SW480 (cell line): ENCODE data around the gene LAMB3.

Experiments used
- DNase-seq: peaks from one replicate; pipeline ENCODE4 v3.0.0-alpha.2; 2016; ENCODE audit warnings: low spot score

Gene LAMB3

DNA sequence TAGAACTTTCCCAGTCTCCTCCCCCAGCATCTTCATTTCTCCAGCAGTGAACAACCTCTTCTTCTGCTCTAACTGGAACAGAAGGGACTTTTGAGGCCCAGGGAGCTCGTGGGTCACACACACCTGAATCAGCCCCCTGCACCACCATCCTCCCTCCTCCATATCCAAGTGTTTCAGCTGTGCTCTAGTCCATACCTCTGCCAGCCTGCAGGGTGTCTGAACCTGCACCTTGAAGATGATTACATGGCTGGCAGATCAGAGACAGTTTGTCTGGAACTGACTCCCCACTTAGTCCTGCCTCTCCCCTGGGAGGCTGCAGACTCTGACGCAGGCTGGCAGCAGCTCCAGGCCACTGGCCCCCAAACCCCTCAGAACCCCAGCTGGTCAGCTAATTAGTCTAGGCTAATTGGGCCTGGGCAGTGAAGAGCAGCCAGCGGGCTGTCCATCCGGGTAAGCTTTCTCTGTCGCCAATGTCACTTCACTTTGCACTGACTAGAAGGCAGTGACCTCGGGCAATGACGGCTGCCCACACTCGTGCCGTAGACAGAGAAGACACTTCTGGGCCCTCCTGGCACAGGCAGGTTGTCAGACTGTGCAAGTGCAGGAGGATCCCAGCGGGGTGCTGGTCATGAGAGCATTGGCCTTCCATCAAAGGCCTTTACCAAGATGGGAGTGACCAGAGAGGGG is 56.5 kb downstream of the LAMB3 start:
- no peak for DNase-seq

DNA sequence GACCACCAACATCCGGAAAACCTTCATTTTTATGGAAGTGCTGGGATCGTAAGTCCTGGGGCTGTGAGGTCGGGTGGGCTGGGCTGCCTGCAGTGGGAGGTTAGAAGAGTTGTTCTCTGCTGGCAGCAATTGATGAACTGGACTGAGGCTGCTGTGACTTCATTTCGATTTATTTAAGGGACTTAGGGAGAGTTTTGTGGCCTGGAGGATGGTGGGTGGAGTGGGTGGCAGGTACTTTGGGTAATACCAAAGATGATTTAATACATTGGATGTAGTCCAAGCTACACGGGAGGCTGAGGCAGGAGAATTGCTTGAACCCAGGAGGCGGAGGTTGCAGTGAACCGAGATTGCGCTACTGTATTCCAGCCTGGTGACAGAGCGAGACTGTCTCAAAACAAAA is 57.2 kb downstream of the LAMB3 start:
- DNase-seq: no peak

- DNase-seq: no peak
Observed at GRCh38 chr1:209594440-209594839, 57.8 kb downstream of the LAMB3 start.

DNA sequence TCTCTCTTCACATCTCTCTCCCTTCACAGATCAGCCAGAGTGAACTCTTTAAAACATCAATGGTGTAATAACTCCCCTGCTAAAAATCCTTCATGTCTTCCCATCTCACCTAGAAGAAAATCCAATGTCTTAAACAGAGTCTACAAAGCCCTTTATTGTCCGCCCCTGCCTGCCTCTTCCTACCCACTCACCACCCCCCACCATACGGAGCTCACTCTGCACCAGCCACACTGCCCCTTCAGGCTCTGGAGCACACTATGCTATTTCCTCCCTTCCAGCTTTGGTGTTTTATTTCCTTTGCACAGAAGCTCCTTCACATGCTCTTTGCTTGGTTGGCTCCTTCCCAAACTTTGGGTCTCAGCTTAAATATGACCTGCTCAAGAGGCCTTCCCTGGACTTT is 58.5 kb downstream of the LAMB3 start:
- no peak for DNase-seq

DNA sequence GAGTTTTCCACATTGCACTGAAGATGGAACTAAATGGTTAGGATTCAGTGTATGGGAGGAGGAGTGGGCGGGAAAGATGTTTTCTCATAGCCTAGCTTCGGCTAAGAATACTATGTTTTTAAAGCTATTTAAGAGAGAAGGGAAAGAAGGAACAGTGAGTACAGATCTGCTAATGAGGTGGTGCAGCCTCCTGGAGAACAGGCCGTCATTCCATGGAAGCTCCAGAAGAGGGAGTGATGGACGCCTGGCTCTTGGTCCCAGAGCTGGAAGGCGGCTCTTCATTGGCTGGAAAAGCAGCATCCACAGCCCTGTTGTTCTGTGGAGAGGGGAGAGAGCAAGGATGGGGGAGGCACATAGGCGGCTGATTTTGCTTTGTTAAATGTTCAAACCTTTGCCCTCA is 61.8 kb downstream of the LAMB3 start:
- DNase-seq: peak; percentile 46

- DNase-seq: no peak
Observed at GRCh38 chr1:209589863-209590262, 62.4 kb downstream of the LAMB3 start.

- DNase-seq: no peak
Observed at GRCh38 chr1:209589440-209589839, 62.8 kb downstream of the LAMB3 start.

GRCh38 chr1:209587789-209588188 is 64.4 kb downstream of the LAMB3 start:
- peak; percentile 20 for DNase-seq

DNA sequence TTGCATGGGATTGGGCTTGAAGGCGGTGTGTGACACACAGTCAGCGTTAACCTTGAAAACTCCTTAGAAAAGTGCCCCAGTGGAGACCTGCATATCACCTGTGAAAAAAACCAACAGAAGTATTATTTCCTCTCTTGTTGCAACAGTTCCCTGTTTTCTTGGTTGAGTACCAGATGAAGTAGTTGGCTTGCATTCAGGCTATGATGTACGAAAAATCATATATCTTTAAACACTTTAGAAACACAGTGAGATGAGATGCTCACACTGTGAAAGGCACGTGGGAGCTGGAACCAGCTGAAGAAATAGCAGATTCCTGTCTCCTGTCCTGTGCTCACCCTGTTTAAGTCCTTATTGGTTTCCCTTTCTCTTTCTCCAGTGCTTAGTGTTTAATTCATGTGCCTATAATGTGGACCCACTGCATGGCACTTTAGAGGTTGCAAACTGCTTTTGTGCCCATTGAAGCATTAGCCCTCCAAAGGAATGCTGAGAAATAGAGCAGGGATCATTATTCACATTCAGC is 65.9 kb downstream of the LAMB3 start:
- no peak for DNase-seq

DNA sequence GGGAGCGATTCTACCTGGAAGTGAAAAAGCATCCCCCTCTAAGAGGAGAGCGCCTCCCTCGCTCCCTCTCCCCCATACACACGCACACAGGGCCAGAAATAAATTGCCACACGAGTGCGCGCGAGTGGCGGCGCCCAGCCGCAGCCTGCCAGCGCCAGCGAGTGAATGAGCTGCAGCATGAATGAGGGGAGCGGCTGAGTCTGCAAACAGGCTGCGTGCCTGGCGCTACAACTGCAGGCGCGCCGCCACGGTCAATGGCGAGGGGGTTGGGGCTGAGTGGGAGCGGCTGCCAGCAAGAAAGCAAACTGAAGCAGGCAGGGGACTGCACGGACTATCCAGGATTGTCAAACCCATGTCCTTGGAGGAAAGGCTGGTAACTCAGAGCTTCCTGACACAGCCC is 66.6 kb downstream of the LAMB3 start:
- DNase-seq: peak; percentile 42

DNA sequence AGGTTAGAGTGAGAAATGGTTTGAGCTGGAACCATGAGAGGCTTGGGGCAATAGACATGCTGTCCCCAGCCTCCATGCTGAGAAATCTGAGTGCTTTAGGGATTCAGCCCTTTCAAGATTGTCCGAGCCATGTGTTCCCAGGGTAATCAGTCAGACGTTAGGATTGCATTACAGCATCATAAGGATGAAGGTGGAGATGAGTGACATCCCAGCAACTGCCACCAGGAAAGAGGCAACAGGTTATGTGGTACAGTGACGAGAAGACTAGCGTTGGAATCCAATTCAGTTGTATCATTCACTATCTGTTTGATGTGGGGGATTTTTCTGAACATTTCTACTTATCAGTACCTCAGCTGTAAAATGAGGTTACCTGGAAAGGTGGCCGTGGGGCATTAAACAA is 67.0 kb downstream of the LAMB3 start:
- DNase-seq: no peak

DNA sequence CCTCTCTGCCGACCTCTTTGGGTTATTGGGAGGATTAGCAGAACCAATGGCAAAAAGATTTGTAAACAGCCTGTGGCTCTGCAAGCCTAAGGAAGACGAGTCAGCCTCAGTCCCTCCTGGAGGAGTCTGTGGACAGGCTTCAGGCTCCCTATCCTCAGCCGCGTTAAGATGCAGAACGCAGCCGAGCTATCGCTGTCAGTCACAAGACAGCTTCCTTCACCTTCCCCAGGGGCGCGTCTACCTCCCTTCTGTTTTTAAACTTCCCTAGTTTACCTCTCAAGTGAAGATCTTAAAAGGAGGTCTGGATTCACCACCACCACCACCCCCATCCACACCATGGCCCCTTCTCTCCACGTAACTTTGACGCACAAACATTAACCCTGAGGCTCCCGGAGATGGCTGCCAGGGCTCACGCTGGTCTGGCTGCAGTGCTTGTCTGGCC is 68.0 kb downstream of the LAMB3 start:
- DNase-seq: no peak

- no peak for DNase-seq
Observed at GRCh38 chr1:209583408-209583807, 68.8 kb downstream of the LAMB3 start, which contains the start of gene CAMK1G. Gene CAMK1G, plus strand, starts transcription at chr1:209583714. Its CDS starts 11,270 bp downstream, at chr1:209594984.

- no peak for DNase-seq
Observed at GRCh38 chr1:209580577-209580976, 71.6 kb downstream of the LAMB3 start.

DNA sequence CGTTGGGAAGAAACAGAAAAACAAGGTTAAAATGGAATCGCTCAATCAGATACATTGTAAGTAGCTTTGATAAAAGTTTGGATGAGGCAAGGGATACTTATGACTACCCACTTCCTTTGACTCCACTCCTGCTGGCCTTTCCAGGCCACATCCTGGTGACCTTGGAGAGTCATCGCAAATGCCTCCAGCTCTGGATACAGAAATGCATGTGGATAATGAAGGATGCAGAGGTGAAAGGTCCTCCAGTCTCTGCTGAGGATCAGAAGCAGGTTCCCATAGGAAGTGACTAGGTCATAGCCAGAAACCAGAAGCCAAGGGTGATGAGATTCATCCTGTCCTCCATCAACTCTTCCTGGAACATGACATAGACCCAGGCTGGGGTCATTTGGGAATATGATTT is 74.9 kb downstream of the LAMB3 start:
- no peak for DNase-seq

DNA sequence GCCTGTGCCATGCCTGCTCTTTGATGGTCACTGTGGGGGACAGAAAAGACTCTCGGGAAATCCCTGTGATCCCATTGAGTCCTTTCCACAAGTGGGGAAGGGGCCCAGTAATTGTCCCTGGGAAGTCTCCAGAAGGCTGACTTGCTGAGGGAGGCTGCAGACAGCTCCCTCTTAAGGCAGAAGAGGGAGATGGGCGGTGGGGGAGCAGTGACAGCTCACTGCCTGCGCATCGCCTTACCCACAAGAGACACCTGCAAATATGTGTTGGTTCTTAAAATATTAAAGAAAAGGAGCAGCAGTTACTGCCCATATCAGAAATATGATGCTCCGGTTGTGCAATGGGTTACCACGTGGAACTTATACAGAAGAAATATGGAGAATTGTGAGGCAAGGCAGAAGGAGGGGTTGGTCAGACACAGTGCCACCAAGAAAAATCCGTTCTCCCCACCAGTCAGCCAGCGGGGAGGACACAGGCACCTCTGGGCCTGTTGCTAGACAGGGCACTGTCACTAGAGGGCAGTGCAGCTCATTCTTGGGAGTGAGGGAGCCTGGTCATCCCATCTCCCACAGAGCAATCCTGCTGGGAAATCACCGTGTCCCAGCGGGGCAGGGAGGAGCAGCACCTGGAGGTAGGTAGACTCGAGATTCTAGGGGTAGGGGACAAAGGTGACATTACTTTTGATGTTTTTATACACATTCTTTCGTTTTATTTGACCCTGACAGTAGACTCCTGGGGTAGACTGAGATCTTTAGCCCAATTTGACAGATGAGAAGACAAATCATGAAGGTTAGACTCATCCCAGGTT is 75.6 kb downstream of the LAMB3 start:
- DNase-seq: peak; percentile 62

GRCh38 chr1:209570743-209571142 is 81.5 kb downstream of the LAMB3 start:
- no peak for DNase-seq

GRCh38 chr1:209569455-209570207 is 82.6 kb downstream of the LAMB3 start:
- DNase-seq: peak; percentile 81

DNA sequence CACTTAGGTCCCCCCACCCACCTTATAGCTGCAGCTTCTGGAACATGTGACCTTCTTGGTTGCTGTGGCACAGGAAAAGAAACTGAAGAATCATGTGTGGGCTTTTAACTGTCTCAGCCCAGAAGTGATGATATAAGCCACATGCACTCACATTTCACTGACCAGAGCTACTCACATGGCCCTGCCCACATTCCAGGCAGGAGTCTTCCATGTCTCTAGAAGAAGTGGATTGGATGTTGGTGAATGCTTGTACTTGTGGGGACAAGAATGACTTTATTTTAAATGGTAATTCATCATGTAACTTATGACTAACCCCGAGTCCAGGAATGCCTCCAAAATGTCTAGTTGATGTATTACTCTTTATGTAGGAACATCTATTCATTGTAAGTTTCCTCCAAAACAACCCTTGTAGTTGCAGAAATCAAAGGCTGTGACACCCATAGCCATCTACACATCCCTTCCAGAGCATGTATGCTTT is 84.5 kb downstream of the LAMB3 start:
- DNase-seq: no peak

- DNase-seq: peak; percentile 78
Observed at GRCh38 chr1:209565759-209566678, 86.2 kb downstream of the LAMB3 start.
